ENCODE measurements around the gene DLX3. TPM values are rescaled to one million over a fixed set of nuclear protein-coding genes. Genes with fewer than 3 reads are reported as not detected.

Gene DLX3
- polyA plus RNA-seq, 3 donors: 0.92 to 1.5 (median 1.1) TPM

GRCh38 chr17:49966767-49967166 lies 28.3 kb downstream of the DLX3 start:
- no peak for DNase-seq (ENCODE audit: extremely low read depth in 1 of 11, low read depth in 9 of 11, low spot score in 4 of 11)

- no peak for DNase-seq (ENCODE audit: extremely low read depth in 1 of 11, low read depth in 9 of 11, low spot score in 4 of 11)
Observed at GRCh38 chr17:49965524-49965909, 29.5 kb downstream of the DLX3 start.

GRCh38 chr17:49964769-49965523 lies 30.1 kb downstream of the DLX3 start:
- DNase-seq (ENCODE audit: extremely low read depth in 1 of 11, low read depth in 9 of 11, low spot score in 4 of 11): no peak

GRCh38 chr17:49964303-49964768 lies 30.7 kb downstream of the DLX3 start:
- DNase-seq (ENCODE audit: extremely low read depth in 1 of 11, low read depth in 9 of 11, low spot score in 4 of 11): no peak

- DNase-seq (ENCODE audit: extremely low read depth in 1 of 11, low read depth in 9 of 11, low spot score in 4 of 11): no peak
Observed at GRCh38 chr17:49963626-49964302, 31.3 kb downstream of the DLX3 start.

GRCh38 chr17:49963309-49963625 lies 31.8 kb downstream of the DLX3 start:
- no peak for DNase-seq (ENCODE audit: extremely low read depth in 1 of 11, low read depth in 9 of 11, low spot score in 4 of 11)

GRCh38 chr17:49962599-49963308 lies 32.3 kb downstream of the DLX3 start:
- DNase-seq (ENCODE audit: extremely low read depth in 1 of 11, low read depth in 9 of 11, low spot score in 4 of 11): no peak

GRCh38 chr17:49959183-49959935 lies 35.7 kb downstream of the DLX3 start:
- no peak for DNase-seq (ENCODE audit: extremely low read depth in 1 of 11, low read depth in 9 of 11, low spot score in 4 of 11)

- no peak for DNase-seq (ENCODE audit: extremely low read depth in 1 of 11, low read depth in 9 of 11, low spot score in 4 of 11)
Observed at GRCh38 chr17:49958723-49959122, 36.3 kb downstream of the DLX3 start.

- DNase-seq (ENCODE audit: extremely low read depth in 1 of 11, low read depth in 9 of 11, low spot score in 4 of 11): no peak
Observed at GRCh38 chr17:49957350-49957749, 37.7 kb downstream of the DLX3 start.

- DNase-seq (ENCODE audit: extremely low read depth in 1 of 11, low read depth in 9 of 11, low spot score in 4 of 11): no peak
Observed at GRCh38 chr17:49956780-49957179, 38.2 kb downstream of the DLX3 start.

GRCh38 chr17:49955157-49955556 lies 39.9 kb downstream of the DLX3 start:
- no peak for DNase-seq (ENCODE audit: extremely low read depth in 1 of 11, low read depth in 9 of 11, low spot score in 4 of 11)

- no peak for DNase-seq (ENCODE audit: extremely low read depth in 1 of 11, low read depth in 9 of 11, low spot score in 4 of 11)
Observed at GRCh38 chr17:49952912-49953497, 42.0 kb downstream of the DLX3 start.

GRCh38 chr17:49952209-49952911 lies 42.7 kb downstream of the DLX3 start:
- DNase-seq (ENCODE audit: extremely low read depth in 1 of 11, low read depth in 9 of 11, low spot score in 4 of 11): peak in 6 of 11 donors; percentile 58 to 81 (median 60)

GRCh38 chr17:49951362-49952082 lies 43.5 kb downstream of the DLX3 start:
- DNase-seq (ENCODE audit: extremely low read depth in 1 of 11, low read depth in 9 of 11, low spot score in 4 of 11): no peak

- DNase-seq (ENCODE audit: extremely low read depth in 1 of 11, low read depth in 9 of 11, low spot score in 4 of 11): no peak
Observed at GRCh38 chr17:49949634-49950033, 45.4 kb downstream of the DLX3 start.

GRCh38 chr17:49946964-49947584 lies 48.0 kb downstream of the DLX3 start:
- no peak for DNase-seq (ENCODE audit: extremely low read depth in 1 of 11, low read depth in 9 of 11, low spot score in 4 of 11)

Data from renal cortex interstitium (tissue), 11 donors.